Endothelial cell of umbilical vein (primary cell): ENCODE results near the gene NNT.

Source experiments
- EZH2 ChIP-seq: IDR thresholded peaks from 2 replicates; pipeline ENCODE4 v1.6.1; 2012; ENCODE audit warnings: borderline replicate concordance, low read depth, mild to moderate bottlenecking, moderate library complexity, low read length, inconsistent platforms; ENCODE audit not compliant: severe bottlenecking
- FOS ChIP-seq: IDR thresholded peaks from 2 replicates; pipeline ENCODE4 v1.6.1; 2011; ENCODE audit warnings: mild to moderate bottlenecking, low read length, moderate library complexity, borderline replicate concordance; ENCODE audit not compliant: insufficient read depth
- POLR2A ChIP-seq: IDR thresholded peaks from 2 replicates; pipeline ENCODE4 v1.6.1; 2012; ENCODE audit warnings: low read depth, mild to moderate bottlenecking, control low read depth, low read length
- POLR2AphosphoS5 ChIP-seq: IDR thresholded peaks from 2 replicates; pipeline ENCODE4 v1.6.1; 2012; ENCODE audit warnings: low read depth, mild to moderate bottlenecking, control low read depth, low read length, moderate library complexity; ENCODE audit not compliant: insufficient read depth
- TF ChIP-seq, protein P1 (sequence below), 2 donors: IDR thresholded peaks; 1 replicate in 1 of 2; 2 replicates in 1 of 2; pipeline ENCODE4 v1.5.1; 2011; ENCODE audit warnings: low read length in 2 of 2, mild to moderate bottlenecking in 2 of 2, moderate library complexity in 2 of 2, control low read depth in 1 of 2, inconsistent platforms in 1 of 2, low read depth in 1 of 2; ENCODE audit not compliant: insufficient read depth in 1 of 2; ENCODE audit errors: extremely low read depth in 1 of 2

DNA sequence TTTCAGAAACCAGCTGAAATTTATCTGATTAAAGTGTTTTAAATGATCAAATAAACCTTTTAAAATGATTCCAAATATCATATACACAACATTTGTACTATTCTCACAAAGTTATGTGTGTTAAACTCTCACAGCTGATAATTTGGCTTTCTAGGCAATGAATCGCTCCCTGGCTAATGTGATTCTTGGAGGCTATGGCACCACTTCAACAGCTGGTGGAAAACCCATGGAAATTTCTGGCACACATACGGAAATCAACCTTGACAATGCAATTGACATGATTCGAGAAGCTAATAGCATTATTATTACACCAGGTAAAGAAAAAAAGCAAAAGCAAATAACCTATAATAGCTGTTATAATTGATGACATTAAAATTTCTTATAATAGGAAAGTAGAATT, 72.4 kb downstream of the NNT start:
- TF ChIP-seq, protein P1, sequence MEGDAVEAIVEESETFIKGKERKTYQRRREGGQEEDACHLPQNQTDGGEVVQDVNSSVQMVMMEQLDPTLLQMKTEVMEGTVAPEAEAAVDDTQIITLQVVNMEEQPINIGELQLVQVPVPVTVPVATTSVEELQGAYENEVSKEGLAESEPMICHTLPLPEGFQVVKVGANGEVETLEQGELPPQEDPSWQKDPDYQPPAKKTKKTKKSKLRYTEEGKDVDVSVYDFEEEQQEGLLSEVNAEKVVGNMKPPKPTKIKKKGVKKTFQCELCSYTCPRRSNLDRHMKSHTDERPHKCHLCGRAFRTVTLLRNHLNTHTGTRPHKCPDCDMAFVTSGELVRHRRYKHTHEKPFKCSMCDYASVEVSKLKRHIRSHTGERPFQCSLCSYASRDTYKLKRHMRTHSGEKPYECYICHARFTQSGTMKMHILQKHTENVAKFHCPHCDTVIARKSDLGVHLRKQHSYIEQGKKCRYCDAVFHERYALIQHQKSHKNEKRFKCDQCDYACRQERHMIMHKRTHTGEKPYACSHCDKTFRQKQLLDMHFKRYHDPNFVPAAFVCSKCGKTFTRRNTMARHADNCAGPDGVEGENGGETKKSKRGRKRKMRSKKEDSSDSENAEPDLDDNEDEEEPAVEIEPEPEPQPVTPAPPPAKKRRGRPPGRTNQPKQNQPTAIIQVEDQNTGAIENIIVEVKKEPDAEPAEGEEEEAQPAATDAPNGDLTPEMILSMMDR (IDR thresholded peaks at IDR 0.05; ENCODE audit: extremely low read depth in 1 of 2, insufficient read depth in 1 of 2, low read depth in 1 of 2, low read length in 2 of 2) = no peak
- TF ChIP-seq FOS (no peak), POLR2A (no peak), EZH2 (no peak), POLR2AphosphoS5 (no peak)
